NAMALWA (cell line): Measurements from ENCODE around the gene DIP2C.

Source experiments
- DNase-seq: peaks from one replicate; pipeline ENCODE4 v3.0.0-alpha.2; 2015; ENCODE audit warnings: low spot score

Gene DIP2C

DNA sequence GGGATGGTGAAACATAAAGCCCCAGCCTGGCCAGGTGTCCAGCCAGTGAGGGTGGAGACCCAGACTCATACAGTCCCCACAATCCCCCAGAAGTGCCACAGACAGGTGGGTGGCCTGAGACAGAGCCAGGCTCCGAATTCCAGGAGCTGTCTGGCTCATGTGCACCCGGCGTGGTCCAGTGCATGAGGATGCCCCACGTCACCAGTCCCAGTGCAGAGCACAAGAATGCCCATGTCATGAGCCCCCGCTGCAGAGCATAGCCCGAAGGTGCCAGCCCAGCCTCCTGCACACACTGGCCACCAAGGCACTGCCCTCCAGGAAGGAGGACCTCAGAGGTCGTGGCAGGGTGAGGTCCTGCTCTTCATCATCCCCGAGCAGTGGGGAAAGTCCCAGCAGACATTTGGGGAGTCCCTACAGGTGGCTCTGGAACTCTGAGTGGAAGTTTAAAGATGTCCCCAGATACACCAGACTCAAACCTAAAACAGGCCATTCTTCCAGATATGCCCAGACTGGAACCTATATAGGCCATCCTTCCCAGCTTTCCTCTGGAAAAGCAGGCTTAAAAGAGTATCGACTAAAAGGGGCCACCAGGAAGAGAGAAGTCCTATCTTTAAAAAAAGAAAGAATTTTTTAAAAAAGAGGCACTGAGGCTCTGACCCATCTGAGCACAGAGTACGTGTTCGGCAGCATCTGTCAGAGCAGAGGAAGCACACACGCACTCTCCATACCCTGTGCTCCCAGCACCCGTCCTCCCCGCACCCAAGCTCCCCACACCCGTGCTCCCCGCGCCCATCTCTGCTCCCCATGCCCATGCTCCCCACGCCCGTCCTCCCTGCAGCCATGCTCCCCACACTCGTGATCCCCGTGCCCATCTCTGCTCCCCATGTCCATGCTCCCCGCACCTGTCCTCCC lies 11.5 kb downstream of the DIP2C start:
- DNase-seq: no peak

DNA sequence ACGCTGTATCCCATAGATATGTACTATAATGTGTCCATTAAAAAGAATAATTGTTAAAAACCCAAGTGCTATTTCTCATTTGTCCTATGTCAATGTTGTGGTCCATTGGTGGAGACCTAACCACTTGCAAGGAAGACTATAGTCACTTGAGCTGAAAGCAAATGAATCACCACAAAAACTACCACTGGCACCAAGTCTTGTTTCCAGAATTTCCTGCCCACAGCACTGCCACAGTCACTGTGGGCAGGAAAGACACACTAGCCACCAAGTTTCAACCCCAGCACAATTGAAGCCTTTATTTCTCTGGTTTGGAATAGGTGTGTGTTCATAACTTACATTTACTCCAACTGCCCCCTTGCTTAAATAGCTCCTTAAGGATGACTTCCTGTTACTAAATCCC lies 12.4 kb downstream of the DIP2C start:
- DNase-seq: no peak

DNA sequence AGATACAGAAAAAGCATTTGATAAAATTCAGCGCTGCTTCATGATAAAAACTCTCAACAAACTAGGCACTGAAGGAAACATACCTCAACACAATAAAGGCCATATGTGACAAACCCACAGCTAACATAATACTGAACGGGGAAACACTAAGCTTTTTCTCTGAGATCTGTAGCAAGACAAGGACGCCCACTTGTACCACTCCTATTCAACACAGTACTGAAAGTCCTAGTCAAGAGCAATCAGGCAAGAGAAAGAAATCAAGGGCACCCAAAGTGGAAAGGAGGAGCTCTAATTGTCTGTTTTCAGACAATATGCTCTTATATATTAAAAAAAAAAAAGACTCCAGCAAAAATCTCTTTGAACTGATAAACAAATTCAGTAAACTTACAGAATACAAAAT lies 13.3 kb downstream of the DIP2C start:
- DNase-seq: no peak

DNA sequence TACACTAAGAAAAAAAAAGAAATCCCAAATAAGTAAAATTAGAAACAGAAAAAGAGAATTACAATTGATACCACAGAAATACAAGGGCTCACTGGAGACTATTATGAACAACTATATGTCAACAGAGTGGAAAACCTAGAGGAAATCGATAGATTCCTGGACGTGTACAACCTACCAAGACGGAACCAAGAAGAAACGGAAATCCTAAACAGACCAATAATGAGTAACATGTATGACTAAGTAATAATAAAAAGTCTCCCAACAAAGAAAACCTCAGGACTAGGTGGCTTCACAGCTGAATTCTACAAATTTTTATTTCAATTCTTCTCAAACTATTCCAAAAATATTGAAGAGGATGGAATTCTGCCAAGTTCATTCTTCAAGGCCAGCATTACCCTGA lies 13.9 kb downstream of the DIP2C start:
- DNase-seq: no peak

DNA sequence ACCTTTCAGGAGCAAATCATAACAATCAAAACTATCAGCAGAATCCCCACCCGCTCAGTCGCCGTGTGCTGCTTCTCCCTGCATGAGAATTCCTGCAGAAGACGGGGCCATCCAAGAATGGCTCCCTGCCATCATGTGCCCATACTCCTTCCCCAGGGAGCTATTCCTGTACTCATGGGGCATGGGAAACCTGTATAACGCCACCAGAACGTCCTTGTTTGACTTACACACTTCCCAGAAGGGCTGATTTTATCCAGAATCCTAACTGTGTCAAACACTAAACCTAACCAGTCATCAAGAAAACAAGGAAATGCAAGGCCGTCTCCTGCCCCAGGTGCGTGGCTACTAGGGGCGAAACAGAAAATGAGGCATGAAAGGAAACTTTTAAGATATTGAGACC lies 16.0 kb downstream of the DIP2C start:
- DNase-seq: no peak

DNA sequence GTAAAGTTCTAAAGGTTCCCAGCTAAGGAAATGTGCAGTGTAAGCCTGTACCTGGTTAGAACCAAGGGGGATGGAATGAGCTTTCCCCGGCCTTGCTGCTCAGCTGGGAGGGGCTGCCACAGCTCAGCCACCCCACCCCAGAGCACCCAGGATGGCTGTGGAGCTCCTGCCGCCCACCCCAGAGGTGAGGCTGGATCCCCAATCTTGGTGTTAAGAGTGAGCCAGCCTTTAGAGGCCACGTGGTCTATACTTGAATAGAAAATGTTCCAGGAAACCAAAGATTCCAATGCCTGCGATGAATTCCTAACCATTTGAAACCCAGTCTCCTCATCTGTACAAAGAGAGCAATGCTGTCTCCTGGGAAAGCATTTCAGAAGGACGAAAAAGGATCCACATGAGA lies 16.5 kb downstream of the DIP2C start:
- no peak for DNase-seq

DNA sequence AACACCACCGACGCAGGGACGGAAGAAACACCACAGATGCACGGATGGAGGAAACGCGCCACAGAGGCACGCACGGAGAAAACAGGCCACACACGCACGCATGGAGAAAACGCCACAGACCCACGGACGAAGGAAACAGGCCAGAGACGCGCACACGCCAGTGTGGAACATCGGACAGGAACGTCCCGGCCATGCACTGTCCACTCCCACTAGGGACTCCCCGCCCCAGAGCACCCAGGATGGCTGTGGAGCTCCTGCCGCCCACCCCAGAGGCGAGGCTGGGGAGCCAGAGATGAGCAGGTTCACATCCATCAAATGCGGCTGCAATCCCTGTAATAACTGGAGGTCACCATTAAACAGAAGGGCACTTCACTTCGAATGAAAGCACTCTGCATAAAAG lies 17.3 kb downstream of the DIP2C start:
- no peak for DNase-seq

DNA sequence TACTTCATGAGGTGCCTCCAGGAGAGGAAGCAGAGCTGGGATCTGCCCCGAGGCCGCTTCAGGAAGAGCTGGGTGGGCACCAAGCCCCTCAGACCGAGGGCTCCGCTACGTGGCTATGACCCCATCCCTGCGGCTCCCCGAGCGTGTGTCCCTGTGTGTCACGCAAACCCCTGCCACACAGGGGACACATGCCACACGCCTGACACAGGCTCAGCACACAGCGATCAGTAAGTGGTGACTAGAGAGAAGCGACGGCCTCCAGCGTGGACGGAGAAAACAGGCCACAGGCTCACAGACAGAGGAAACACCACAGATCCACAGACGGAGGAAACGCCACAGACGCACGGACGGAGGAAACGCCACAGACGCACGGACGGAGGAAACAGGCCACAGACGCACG lies 18.5 kb downstream of the DIP2C start:
- DNase-seq: no peak

DNA sequence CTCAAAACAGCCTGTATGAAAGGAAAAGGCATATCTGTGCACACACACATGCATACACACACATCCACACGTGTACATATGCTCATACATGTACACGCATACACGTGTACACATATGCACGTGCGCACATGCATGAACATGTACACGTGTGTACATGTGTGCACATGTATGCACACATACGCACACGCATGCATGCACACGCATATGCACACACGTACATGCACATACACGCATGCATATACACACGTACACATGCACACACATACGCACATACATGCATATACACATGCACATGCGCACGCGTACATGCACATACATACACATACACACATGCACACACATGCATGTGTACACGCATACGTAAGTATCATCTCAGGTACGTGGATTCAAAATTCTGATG lies 19.4 kb downstream of the DIP2C start:
- DNase-seq: no peak

DNA sequence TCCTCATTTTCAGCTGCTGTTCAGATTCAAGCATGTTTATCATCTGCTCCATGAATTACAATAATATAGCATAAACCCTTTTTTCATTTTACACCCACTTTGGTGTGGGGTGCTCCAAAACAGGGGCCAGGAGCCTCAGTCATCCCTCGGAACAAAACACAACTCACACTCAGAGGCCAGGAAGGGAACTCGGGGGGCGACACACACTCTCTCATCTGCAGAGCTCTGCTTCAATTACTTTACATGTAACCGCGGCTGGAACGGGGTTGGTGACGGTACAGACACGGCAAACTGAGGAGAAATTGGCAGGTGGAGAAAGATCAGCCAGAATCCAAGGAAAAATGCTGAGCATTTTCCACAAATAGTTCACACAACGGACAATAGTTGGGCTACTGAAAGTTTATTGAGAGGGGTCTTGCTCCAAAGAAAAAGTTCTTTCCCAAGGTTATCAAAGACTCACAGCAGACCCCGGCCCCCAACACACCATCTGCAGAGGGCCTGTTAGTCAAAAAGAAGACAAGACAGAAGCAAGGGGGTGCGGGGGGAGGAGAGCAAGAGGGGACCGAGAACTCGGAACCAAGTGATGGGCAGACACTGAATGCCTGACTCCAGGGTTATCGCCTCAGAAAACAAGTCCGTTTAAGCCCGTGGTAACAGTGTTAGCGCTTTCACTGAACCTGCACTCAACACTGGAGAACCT lies 20.5 kb downstream of the DIP2C start:
- no peak for DNase-seq

DNA sequence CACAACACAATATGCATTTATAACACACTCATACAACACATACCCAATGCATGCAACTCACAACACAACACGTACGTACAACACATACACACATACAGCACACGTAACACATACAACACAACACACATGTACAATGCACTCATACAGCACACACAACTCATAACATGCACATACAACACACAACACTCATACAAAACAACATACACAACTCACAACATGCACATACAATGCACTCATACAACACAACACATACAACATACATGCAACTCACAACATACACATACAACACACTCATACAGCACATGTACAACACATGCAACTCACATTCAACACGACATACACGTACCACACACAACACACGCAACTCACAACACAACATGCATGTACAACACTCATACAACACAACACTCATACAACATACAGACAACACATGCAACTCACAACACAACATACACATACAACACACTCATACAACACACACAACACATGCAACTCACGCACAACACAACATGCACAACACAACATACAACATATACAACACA lies 21.8 kb downstream of the DIP2C start:
- no peak for DNase-seq

DNA sequence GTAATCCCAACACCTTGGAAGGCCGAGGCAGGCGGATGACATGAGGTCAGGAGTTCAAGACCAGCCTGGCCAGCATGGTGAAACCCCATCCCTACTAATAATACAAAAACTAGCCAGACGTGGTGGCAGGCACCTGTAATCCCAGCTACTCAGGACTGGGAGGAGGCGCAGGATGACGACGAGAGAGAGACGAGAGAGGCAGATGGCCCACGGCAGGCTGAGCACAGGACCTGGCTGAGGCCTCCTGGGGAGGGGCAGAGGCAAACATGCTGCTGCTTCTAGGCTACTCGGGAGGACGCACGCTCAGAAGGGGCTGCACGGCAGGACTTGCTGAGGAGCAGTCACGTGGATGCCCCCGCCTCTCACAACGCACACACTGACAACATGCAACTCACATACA lies 22.4 kb downstream of the DIP2C start:
- DNase-seq: no peak

DNA sequence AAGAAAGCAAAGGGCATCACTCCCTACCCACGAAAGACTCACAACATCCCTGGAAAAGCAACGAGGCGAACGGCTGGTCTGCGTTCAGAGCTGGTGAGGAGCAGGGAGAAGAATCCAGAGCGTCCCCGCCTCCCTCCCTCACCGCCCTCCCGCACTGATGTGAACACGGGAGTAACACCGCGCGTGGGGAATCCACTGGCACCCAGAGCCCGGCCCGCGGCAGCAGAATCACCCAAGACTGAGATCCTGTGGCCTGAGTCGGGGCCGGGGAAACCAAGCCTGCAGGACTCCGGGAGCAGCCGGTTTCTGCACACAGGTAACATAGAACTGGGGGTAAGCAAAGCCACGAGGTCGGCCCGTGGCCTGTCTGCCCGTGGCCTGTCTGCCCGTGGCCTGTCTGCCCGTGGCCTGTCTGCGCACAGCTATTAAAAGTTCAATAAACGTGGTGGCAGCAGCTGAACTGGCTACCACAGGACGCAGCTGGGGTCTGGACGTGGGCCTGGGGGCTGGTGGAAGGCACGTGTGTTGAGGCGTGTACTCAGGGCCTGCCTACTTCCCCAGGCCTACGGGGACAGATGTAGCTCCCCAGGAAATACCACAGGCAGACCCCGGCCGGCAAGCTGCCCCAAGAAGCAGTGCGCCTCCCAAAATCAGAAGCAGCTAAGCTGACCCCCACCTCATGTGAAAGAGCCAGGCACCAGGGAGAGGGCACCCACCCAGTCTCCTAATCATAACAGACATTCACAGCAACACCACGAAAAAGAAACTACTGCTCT lies 23.0 kb downstream of the DIP2C start:
- DNase-seq: no peak

DNA sequence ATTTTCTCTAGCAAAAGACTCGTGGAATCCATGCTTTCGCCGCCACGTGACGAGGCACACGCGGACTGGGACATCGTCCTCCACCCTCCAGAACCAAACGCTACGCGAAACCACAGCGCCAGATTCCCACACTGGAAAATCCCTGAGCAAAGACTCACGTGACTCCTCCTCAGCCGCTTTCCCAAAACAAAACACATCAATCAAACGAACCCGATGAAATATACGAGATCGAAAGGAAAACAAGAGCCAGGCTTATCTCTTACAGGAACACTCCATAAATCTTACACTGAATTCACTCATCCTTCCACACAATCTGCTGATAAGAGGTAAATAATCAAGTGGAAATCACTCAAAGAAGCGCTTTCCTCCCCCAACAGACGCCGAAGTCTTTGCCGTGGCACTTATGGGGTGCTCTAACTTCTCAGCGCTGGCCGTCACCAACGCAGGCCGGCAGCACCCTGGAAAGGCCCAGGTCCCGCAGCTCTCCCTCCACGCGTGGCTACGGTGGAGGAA lies 23.8 kb downstream of the DIP2C start:
- DNase-seq: no peak

DNA sequence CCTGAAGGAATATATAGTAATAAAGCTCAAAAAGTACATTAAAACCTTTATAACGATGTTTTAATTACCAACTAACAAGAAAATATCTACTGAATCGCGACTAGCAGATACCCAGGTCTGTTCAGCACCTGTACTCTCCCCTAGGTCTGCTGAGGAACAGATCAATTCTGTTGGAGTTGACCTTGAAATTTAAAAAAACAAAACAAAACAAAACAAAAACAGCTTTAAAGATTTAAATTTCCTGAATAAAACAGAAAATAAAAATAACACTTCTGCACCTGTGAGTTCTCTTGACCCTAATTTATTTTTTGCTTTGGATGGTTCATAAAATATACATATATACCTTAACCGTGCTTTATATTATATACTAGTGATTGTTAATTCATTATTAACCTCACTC lies 24.6 kb downstream of the DIP2C start:
- DNase-seq: no peak

DNA sequence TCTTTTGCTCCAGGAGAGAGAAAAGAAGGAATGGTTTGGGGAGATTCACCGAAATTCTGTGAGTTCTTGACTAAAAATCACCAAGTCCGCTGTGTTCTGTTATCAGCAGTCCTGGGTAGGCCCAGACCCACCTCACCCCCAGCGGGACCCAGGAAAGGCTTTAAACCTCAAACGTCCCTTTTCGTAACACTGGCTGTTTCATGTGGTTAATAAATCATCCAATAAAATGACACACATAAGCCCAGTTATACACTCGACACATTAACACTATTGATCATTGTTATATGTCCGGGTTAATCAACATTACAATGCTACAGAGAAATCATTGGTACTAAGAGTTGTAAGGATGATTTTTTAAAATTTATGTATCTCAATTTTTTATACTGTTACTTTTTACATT lies 25.2 kb downstream of the DIP2C start:
- DNase-seq: no peak

DNA sequence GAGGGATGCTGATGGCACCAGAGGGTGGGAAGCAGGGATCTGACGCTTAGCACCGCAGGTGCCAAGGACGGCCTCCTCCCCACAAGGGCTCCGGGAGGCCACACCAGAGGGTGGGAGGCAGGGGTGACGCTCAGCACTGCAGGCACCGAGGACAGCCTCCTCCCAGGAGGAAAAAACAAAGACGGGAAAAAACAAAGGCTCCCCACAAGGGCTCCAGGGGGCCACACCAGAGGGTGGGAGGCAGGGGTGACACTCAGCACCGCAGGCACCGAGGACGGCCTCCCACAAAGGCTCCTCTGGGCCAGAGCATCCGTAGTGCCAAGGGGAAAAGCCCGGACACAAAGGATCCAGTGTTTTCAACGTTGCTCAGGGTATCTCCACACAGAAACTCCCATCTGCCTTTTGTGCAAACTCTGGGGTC lies 25.6 kb downstream of the DIP2C start:
- DNase-seq: no peak

DNA sequence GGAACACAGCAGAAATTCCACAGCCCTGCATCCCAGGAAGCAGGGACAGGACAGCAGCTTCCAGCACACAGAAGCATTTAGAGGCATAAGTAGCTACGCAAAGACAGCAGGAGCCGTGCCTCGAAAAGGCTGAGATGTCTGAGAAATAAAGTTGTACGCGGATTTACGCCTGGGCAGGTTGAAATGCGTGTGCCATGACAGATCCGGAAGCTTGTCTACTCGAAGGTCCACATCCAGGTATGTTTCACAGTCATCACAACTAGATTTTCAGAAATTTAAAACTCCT lies 26.1 kb downstream of the DIP2C start:
- no peak for DNase-seq

DNA sequence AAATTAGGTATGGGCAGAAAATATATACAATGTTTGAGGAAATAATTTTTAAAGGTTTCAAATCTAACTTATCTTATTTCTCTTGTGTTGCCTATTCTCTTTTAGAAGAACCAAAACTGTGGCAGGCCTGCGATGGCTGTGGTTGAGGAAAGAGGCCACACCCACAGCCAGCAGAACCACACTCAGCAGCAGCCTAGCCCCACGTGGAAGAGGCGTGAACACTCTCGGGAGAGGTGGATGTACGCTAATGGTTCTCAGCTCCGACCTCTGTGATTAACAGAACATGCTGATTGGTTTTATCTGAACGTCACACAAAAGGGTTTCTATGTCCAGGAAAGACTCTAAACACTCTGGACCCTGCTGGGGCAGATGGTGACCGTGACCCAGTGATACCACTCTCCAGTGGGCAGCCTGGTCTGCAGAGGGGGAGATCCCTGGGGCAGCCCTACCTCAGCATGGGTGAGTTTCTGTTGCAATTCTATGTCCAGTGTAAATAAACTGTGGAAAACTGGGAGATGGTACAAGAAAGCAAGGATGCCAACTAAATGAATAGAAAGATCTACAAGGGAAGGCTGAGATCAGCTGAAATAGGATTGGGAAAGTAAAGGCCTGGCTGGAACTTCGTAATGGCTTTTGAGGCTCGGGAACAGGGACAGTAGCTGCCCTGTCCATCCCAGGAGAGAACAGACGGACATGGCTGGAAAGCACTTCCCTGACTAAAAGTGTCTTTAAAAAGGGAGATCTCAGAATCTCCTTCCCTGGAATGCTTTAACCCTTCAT lies 26.6 kb downstream of the DIP2C start:
- DNase-seq: no peak

DNA sequence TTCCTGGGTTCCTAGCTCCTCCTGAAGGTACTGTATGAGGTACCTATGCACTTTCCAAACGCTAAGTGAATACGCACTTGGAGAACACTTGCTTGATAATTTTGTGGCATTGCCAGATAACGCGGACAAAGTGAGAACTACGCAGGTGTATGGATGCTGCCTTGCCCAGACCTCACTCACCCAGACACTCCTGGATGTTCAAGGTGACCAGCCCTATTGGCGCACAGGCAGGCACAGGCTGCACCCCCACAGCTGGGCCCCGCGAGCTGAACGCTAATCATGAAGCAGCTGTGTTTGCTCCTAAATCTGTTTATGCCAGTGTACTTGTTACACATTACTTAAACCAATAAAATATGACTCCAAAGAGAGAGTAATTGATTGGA lies 27.3 kb downstream of the DIP2C start:
- no peak for DNase-seq

DNA sequence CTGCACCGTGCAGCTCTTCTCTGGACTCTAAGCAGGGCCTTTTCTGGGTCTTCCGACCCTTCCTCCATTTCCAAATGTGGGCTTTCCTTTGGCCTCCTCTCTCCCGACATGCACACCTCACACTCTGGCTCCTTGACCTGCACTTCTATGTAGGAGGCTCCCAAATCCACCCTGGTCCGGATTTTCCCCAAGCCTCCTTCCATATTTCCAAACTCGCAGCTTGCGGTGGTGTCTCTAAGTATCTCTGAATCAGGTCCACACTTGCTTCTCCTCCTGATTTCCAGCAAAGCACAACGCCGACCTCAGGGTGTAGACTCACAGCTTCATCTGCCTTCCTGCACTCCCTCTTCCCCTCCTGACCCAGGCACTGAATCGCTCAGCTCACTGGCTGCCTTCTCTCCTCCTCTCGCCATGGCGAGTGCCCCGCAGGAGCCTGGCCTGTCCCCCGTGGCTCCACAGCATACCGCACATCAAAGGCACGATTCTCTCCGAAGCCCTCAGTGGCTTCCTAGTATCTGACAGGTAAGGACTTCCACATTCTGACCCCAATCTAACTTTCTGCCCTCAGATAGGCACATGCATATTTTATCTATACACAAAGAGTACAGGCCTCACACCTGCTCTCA lies 27.8 kb downstream of the DIP2C start:
- DNase-seq: no peak
